ENCODE measurements around the gene BCL2L12.

- TF ChIP-seq, protein P1, sequence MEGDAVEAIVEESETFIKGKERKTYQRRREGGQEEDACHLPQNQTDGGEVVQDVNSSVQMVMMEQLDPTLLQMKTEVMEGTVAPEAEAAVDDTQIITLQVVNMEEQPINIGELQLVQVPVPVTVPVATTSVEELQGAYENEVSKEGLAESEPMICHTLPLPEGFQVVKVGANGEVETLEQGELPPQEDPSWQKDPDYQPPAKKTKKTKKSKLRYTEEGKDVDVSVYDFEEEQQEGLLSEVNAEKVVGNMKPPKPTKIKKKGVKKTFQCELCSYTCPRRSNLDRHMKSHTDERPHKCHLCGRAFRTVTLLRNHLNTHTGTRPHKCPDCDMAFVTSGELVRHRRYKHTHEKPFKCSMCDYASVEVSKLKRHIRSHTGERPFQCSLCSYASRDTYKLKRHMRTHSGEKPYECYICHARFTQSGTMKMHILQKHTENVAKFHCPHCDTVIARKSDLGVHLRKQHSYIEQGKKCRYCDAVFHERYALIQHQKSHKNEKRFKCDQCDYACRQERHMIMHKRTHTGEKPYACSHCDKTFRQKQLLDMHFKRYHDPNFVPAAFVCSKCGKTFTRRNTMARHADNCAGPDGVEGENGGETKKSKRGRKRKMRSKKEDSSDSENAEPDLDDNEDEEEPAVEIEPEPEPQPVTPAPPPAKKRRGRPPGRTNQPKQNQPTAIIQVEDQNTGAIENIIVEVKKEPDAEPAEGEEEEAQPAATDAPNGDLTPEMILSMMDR (IDR thresholded peaks at IDR 0.05; ENCODE audit: low read depth, low read length, poor library complexity, severe bottlenecking) = no peak
- TF ChIP-seq EZH2phosphoT487 (IDR thresholded peaks at IDR 0.05; ENCODE audit: borderline replicate concordance, low read length) = no peak
Observed at GRCh38 chr19:49640113-49640898, 25.4 kb upstream of the BCL2L12 start, which contains the start of gene RRAS.
